A673 (cell line): ENCODE results near the gene CFAP46. TPM values are rescaled to one million over a fixed set of nuclear protein-coding genes. Genes with fewer than 3 reads are reported as not detected.

Experiments used
- BruUV-seq: library from RNA; stranded (reverse); fragments of 400-500 nt; replicated peaks from 2 replicates; lab custom pipeline; 2021; lab: Mats Ljungman, UMichigan
- CTCF ChIA-PET: fragments of 300-600 bp; sonication (Branson Sonifier 250); formaldehyde crosslinking; loops from one replicate; lab custom pipeline; 2022; ENCODE audit warnings: antibody characterized with exemption; lab: Charles Lee
- POLR2A ChIA-PET: fragments of 300-600 bp; sonication (Branson Sonifier 250); formaldehyde crosslinking; loops from one replicate; lab custom pipeline; 2022; ENCODE audit warnings: antibody characterized with exemption; ENCODE audit not compliant: low non-redundant PET; lab: Charles Lee
- DNase-seq: peaks from one replicate; pipeline ENCODE4 v3.0.0-alpha.2; 2015; ENCODE audit warnings: low spot score
- H3K27ac ChIP-seq: fragments of 200-600 bp; sonication (generic); 2 replicates; pipeline ENCODE4 v1.5.1; 2016; ENCODE audit warnings: mixed run types, low read depth, mild to moderate bottlenecking, mixed read lengths, antibody characterized with exemption, low read length; ENCODE audit not compliant: poor library complexity, severe bottlenecking
- H3K27me3 ChIP-seq: fragments of 200-600 bp; sonication (generic); replicated peaks from 2 replicates; pipeline ENCODE4 v1.6.1; 2017; ENCODE audit warnings: mixed run types, low read depth, mild to moderate bottlenecking, mixed read lengths, antibody characterized with exemption, low read length; ENCODE audit not compliant: insufficient read depth, poor library complexity
- H3K36me3 ChIP-seq: fragments of 200-600 bp; sonication (generic); 2 replicates; pipeline ENCODE4 v1.6.1; 2016; ENCODE audit warnings: mixed run types, mild to moderate bottlenecking, mixed read lengths, antibody characterized with exemption, low read length; ENCODE audit not compliant: insufficient read depth, poor library complexity, severe bottlenecking
- H3K4me1 ChIP-seq: fragments of 200-600 bp; sonication (generic); 2 replicates; pipeline ENCODE4 v1.6.1; 2017; ENCODE audit warnings: mixed run types, mild to moderate bottlenecking, mixed read lengths, antibody characterized with exemption, low read length; ENCODE audit not compliant: insufficient read depth, poor library complexity, severe bottlenecking
- H3K4me3 ChIP-seq: fragments of 200-600 bp; sonication (generic); 2 replicates; pipeline ENCODE4 v1.5.1; 2016; ENCODE audit warnings: low read depth, mixed run types, mild to moderate bottlenecking, mixed read lengths, low read length; ENCODE audit not compliant: poor library complexity, severe bottlenecking
- H3K9me3 ChIP-seq: fragments of 200-600 bp; sonication (generic); 2 replicates; pipeline ENCODE4 v1.6.1; 2016; ENCODE audit warnings: mixed run types, low read depth, mild to moderate bottlenecking, mixed read lengths, antibody characterized with exemption, low read length; ENCODE audit not compliant: poor library complexity, severe bottlenecking
- EZH2 ChIP-seq: fragments of 200-600 bp; sonication (generic); IDR thresholded peaks from 2 replicates; pipeline ENCODE4 v1.6.1; 2017; ENCODE audit warnings: borderline replicate concordance, low read depth, mild to moderate bottlenecking, mixed read lengths, antibody characterized with exemption, low read length; ENCODE audit not compliant: poor library complexity, severe bottlenecking
- intact Hi-C: fragments of 100-400 bp; cut with micrococcal nuclease; formaldehyde crosslinking; loops from one replicate; pipeline ENCODE4 v1.10.0; 2022; ENCODE audit not compliant: unreplicated experiment
- total RNA-seq: library from RNA; stranded (reverse); gene quantifications from 2 replicates; pipeline ENCODE4 v1.2.3, GENCODE V29; 2021
- TF ChIP-seq, protein P1 (sequence below): fragments of 300-800, 200-600 bp; sonication (generic); conservative IDR thresholded peaks from 2 replicates; pipeline ENCODE4 v1.5.1; 2017; ENCODE audit warnings: low read depth, mild to moderate bottlenecking, antibody characterized with exemption, low read length, moderate library complexity, mixed read lengths

CFAP46 gene
- total RNA-seq, 1 experiment from 2014 or later, result 1.9 TPM

DNA sequence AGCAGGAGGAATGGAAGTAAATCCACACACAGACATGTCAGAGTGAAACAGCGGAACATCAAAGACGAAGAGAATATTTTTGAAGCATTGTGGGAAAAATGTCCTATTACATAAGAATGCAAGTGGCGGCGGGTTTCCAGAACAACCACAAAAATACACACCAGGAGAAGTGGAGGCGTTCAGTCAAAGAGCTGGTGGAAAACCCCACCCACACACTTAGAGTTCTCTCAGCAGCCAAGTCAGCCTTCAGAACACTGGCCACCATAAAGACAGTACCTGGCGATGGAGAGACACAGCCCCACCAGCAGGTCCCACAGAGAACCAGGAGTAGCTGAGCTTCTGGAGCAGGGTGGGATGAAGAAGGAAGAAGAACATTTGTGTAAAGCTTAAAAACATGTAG lies 180.1 kb downstream of the CFAP46 start:
- DNase-seq, result no peak
- Histone ChIP-seq H3K4me1 (no peaks in the 10 kb centered on the region), H3K27me3 (no peaks in the 10 kb centered on the region), H3K4me3 (no peak overlapping the region), H3K9me3 (no peaks in the 10 kb centered on the region), H3K36me3 (no peaks in the 10 kb centered on the region), H3K27ac (no peak overlapping the region)
- TF ChIP-seq, protein P1, sequence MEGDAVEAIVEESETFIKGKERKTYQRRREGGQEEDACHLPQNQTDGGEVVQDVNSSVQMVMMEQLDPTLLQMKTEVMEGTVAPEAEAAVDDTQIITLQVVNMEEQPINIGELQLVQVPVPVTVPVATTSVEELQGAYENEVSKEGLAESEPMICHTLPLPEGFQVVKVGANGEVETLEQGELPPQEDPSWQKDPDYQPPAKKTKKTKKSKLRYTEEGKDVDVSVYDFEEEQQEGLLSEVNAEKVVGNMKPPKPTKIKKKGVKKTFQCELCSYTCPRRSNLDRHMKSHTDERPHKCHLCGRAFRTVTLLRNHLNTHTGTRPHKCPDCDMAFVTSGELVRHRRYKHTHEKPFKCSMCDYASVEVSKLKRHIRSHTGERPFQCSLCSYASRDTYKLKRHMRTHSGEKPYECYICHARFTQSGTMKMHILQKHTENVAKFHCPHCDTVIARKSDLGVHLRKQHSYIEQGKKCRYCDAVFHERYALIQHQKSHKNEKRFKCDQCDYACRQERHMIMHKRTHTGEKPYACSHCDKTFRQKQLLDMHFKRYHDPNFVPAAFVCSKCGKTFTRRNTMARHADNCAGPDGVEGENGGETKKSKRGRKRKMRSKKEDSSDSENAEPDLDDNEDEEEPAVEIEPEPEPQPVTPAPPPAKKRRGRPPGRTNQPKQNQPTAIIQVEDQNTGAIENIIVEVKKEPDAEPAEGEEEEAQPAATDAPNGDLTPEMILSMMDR, result no peak
- no peak for TF ChIP-seq EZH2
- POLR2A ChIA-PET, result no interaction called here
- CTCF ChIA-PET, result no interaction called here
- BruUV-seq, result no TSS peak
- intact Hi-C loops, result no loop called here

GRCh38 chr10:132761395-132762060 lies 180.8 kb downstream of the CFAP46 start:
- DNase-seq, result no peak
- no TSS peak for BruUV-seq
- Histone ChIP-seq H3K36me3 (no peaks in the 10 kb centered on the region), H3K4me1 (no peaks in the 10 kb centered on the region), H3K27ac (no peak overlapping the region), H3K4me3 (no peak overlapping the region), H3K9me3 (no peaks in the 10 kb centered on the region), H3K27me3 (no peaks in the 10 kb centered on the region)
- intact Hi-C loops, result no loop called here
- CTCF ChIA-PET, result no interaction called here
- TF ChIP-seq, protein P1, result no peak
- no peak for TF ChIP-seq EZH2
- POLR2A ChIA-PET, result no interaction called here

DNA sequence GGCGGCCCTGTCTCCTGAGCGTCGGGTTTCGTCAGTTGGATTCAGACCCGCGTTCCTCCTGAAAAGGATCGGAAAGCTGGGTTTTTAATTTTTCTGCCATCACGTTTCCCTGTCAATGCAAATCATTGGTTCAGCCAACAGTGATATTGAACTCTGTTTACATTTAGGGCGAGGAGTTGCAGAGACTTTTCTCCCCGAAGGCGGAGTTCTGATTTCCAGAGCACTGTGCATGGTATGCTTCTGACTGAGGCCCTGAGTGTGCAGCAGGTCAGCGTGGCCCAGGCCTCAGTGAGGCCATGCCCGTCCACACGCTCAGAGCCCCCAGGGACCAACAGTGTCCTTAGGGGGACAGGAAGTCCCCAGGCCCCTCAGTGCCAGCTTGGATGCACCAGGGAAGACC lies 183.5 kb downstream of the CFAP46 start:
- ChIA-PET POLR2A (no interaction called here), CTCF (no interaction called here)
- TF ChIP-seq, protein P1, result no peak
- no peak for TF ChIP-seq EZH2
- no peak overlapping the region for H3K4me3 ChIP-seq
- H3K9me3 ChIP-seq, result no peaks in the 10 kb centered on the region
- no TSS peak for BruUV-seq
- H3K27me3 ChIP-seq, result no peaks in the 10 kb centered on the region
- H3K27ac ChIP-seq, result no peak overlapping the region
- no peaks in the 10 kb centered on the region for H3K36me3 ChIP-seq
- intact Hi-C loops, result no loop called here
- DNase-seq, result no peak
- no peaks in the 10 kb centered on the region for H3K4me1 ChIP-seq

Other genes with a start within 250 kb of the CFAP46 start
- not detected in 2 replicates for gene NKX6-2, start 156.4 kb downstream of the CFAP46 start, total RNA-seq
- 0.82 and 0.87 TPM in 2 replicates for gene ADGRA1, start 145.4 kb upstream of the CFAP46 start, total RNA-seq
- gene KNDC1, start 217.6 kb upstream of the CFAP46 start, total RNA-seq, result not detected in 2 replicates